PC-3 (cell line): ENCODE data around the gene SMARCAL1. TPM values are rescaled to one million over a fixed set of nuclear protein-coding genes. Genes with fewer than 3 reads are reported as not detected.

Experiments used
- ATAC-seq: fragments of 200-7000 bp; cut with Tn5 transposase; 2 replicates; pipeline ENCODE4 v1.9.1; 2020; ENCODE audit warnings: mild to moderate bottlenecking, moderate library complexity
- BruUV-seq: library from RNA; stranded (reverse); fragments of 400-500 nt; replicated peaks from 2 replicates; lab custom pipeline; 2021; lab: Mats Ljungman, UMichigan
- CTCF ChIA-PET: fragments of 300-600 bp; sonication (Branson Sonifier 250); formaldehyde crosslinking; loops from one replicate; lab custom pipeline; 2022; ENCODE audit warnings: antibody characterized with exemption; lab: Charles Lee
- POLR2A ChIA-PET: fragments of 300-600 bp; sonication (Branson Sonifier 250); formaldehyde crosslinking; loops from one replicate; lab custom pipeline; 2022; ENCODE audit warnings: antibody characterized with exemption; ENCODE audit not compliant: unreplicated experiment; lab: Charles Lee
- DNase-seq: peaks from one replicate; pipeline ENCODE4 v3.0.0-alpha.2; 2015
- H2AFZ ChIP-seq: fragments of 300-600 bp; sonication (generic); 2 replicates; pipeline ENCODE4 v1.6.0; 2016; ENCODE audit warnings: antibody characterized with exemption, low read length
- H3F3A ChIP-seq: fragments of 300-600 bp; sonication (generic); one replicate; pipeline ENCODE4 v1.6.0; 2017; ENCODE audit warnings: antibody characterized with exemption, low read length, control low read depth, mild to moderate bottlenecking; ENCODE audit not compliant: unreplicated experiment
- H3K27ac ChIP-seq: fragments of 300-600 bp; sonication (generic); 2 replicates; pipeline ENCODE4 v1.5.1; 2016; ENCODE audit warnings: mild to moderate bottlenecking, low read length
- H3K27me3 ChIP-seq: fragments of 300-600 bp; sonication (generic); 2 replicates; pipeline ENCODE4 v1.6.1; 2016; ENCODE audit warnings: low read length, mixed read lengths
- H3K36me3 ChIP-seq: fragments of 300-600 bp; sonication (generic); 2 replicates; pipeline ENCODE4 v1.6.1; 2016; ENCODE audit warnings: low read depth, mixed run types, low read length, mixed read lengths
- H3K4me1 ChIP-seq: fragments of 300-600 bp; sonication (generic); 2 replicates; pipeline ENCODE4 v1.5.1; 2016; ENCODE audit warnings: low read length; ENCODE audit not compliant: insufficient read depth
- H3K4me2 ChIP-seq: fragments of 300-600 bp; sonication (generic); 2 replicates; pipeline ENCODE4 v1.6.0; 2016; ENCODE audit warnings: low read length
- H3K4me3 ChIP-seq: fragments of 300-600 bp; sonication (generic); 2 replicates; pipeline ENCODE4 v1.5.1; 2016; ENCODE audit warnings: mild to moderate bottlenecking, low read length, mixed read lengths
- H3K79me2 ChIP-seq: fragments of 300-600 bp; sonication (generic); 2 replicates; pipeline ENCODE4 v1.6.1; 2017; ENCODE audit warnings: low read length, mixed read lengths
- H3K9ac ChIP-seq: fragments of 300-600 bp; sonication (generic); 2 replicates; pipeline ENCODE4 v1.6.0; 2016; ENCODE audit warnings: mild to moderate bottlenecking, low read length
- H3K9me2 ChIP-seq: fragments of 300-600 bp; sonication (generic); replicated peaks from 2 replicates; pipeline ENCODE4 v1.6.1; 2016; ENCODE audit warnings: mixed run types, low read length, mixed read lengths
- H3K9me3 ChIP-seq: fragments of 300-600 bp; sonication (generic); 2 replicates; pipeline ENCODE4 v1.6.1; 2016; ENCODE audit warnings: low read length, mixed read lengths
- H4K20me1 ChIP-seq: fragments of 300-600 bp; sonication (generic); 2 replicates; pipeline ENCODE4 v1.6.1; 2016; ENCODE audit warnings: low read length, mixed read lengths
- EZH2 ChIP-seq: fragments of 300-600 bp; sonication (generic); IDR thresholded peaks from one replicate; pipeline ENCODE4 v1.6.1; 2017; ENCODE audit warnings: antibody characterized with exemption, mild to moderate bottlenecking, low read length; ENCODE audit not compliant: unreplicated experiment
- intact Hi-C: fragments of 100-400 bp; cut with micrococcal nuclease; formaldehyde crosslinking; loops from 2 replicates; pipeline ENCODE4 v1.9.0; 2023
- total RNA-seq: library from RNA; depleted of rRNA; stranded (reverse); fragments of >200 nt; gene quantifications from 2 replicates; pipeline ENCODE4 v1.2.3, GENCODE V29; 2014; rRNA removed

The SMARCAL1 gene
- total RNA-seq, 1 experiment from 2014 or later: 8.3 TPM

GRCh38 chr2:216532562-216532961, 120.3 kb downstream of the SMARCAL1 start:
- ChIA-PET POLR2A (no interaction called here), CTCF (no interaction called here)
- no TSS peak for BruUV-seq
- Histone ChIP-seq H3K9me2 (no peaks in the 10 kb centered on the region), H3K4me1 (peaks cover 13% of the 10 kb centered on the region), H3F3A (no peaks in the 10 kb centered on the region), H3K27ac (no peak overlapping the region), H3K27me3 (no peaks in the 10 kb centered on the region), H3K9ac (no peak overlapping the region), H3K4me3 (no peak overlapping the region), H3K9me3 (no peaks in the 10 kb centered on the region), H3K79me2 (no peaks in the 10 kb centered on the region), H3K4me2 (no peak overlapping the region), H4K20me1 (no peaks in the 10 kb centered on the region), H2AFZ (no peak overlapping the region), H3K36me3 (no peaks in the 10 kb centered on the region)
- no peak for TF ChIP-seq EZH2
- intact Hi-C loops: no loop called here
- no peak for ATAC-seq
- DNase-seq: no peak

Other genes with a start within 250 kb of the SMARCAL1 start
- 1.9 and 3.7 TPM in 2 replicates for gene MARCHF4, start 40.0 kb upstream of the SMARCAL1 start, total RNA-seq
- gene RPL37A, start 86.4 kb downstream of the SMARCAL1 start, total RNA-seq: 1,848 and 2,472 TPM in 2 replicates
- 174 and 183 TPM in 2 replicates for gene IGFBP2, start 220.9 kb downstream of the SMARCAL1 start, total RNA-seq